Osteocyte (in vitro differentiated cells): ENCODE results near the gene SRSF4. TPM values are rescaled to one million over a fixed set of nuclear protein-coding genes. Genes with fewer than 3 reads are reported as not detected.

ENCODE experiments used
- DNase-seq: peaks from one replicate; pipeline ENCODE4 v3.0.0; 2021; ENCODE audit warnings: mixed read lengths; ENCODE audit not compliant: unreplicated experiment; ENCODE audit errors: extremely low spot score
- H3K27ac Mint-ChIP-seq: one replicate; pipeline ENCODE4 v1.8.0; 2021; ENCODE audit warnings: mild to moderate bottlenecking, mixed read lengths; ENCODE audit not compliant: unreplicated experiment
- H3K27me3 Mint-ChIP-seq: one replicate; pipeline ENCODE4 v1.8.0; 2021; ENCODE audit warnings: mixed read lengths; ENCODE audit not compliant: unreplicated experiment
- H3K36me3 Mint-ChIP-seq: one replicate; pipeline ENCODE4 v1.8.0; 2021; ENCODE audit warnings: mixed read lengths; ENCODE audit not compliant: unreplicated experiment
- H3K4me1 Mint-ChIP-seq: one replicate; pipeline ENCODE4 v1.8.0; 2021; ENCODE audit warnings: mixed read lengths; ENCODE audit not compliant: unreplicated experiment
- H3K4me3 Mint-ChIP-seq: one replicate; pipeline ENCODE4 v1.8.0; 2021; ENCODE audit warnings: mild to moderate bottlenecking, moderate library complexity, mixed read lengths; ENCODE audit not compliant: unreplicated experiment
- H3K9me3 Mint-ChIP-seq: one replicate; pipeline ENCODE4 v1.8.0; 2021; ENCODE audit warnings: mixed read lengths; ENCODE audit not compliant: unreplicated experiment
- CTCF ChIP-seq: fragments of 200-600 bp; sonication (generic); IDR thresholded peaks from 2 replicates; pipeline ENCODE4 v1.5.0; 2021; ENCODE audit warnings: antibody characterized with exemption, mild to moderate bottlenecking, moderate library complexity
- long read RNA-seq: library from polyadenylated mRNA; unstranded; transcript quantifications from one replicate; pipeline ENCODE4 v2.0.0, GENCODE V29; 2021
- total RNA-seq: library from RNA; stranded (reverse); gene quantifications from 2 replicates; pipeline ENCODE4 v1.2.1, GENCODE V29; 2021

SRSF4 gene
- total RNA-seq, result 70.5 and 74.6 TPM in 2 replicates
- long read RNA-seq, transcript SRSF4-201 (6 exons, 2,387 nt), result major isoform, 133 of 155 reads
- long read RNA-seq, partial matches to known transcripts, result 7 of 155 reads
- long read RNA-seq, other reads (novel, unspliced or antisense), result 11 of 155 reads

- no peaks in the 10 kb centered on the region for H3K27me3 Mint-ChIP-seq
- DNase-seq, result peak; percentile 100
- H3K4me3 Mint-ChIP-seq, result peak within 1 kb of the TSS; percentile 93
- H3K4me1 Mint-ChIP-seq, result peaks cover 45% of the 10 kb centered on the region
- H3K9me3 Mint-ChIP-seq, result no peaks in the 10 kb centered on the region
- H3K36me3 Mint-ChIP-seq, result peaks cover 11% of the 10 kb centered on the region
- H3K27ac Mint-ChIP-seq, result peak within 1 kb of the TSS; percentile 96
- peak; percentile 73 for TF ChIP-seq CTCF
These were observed at the start of gene SRSF4 for GRCh38 chr1:29181413-29182225. Gene SRSF4, minus strand, starts transcription at chr1:29181900. Its CDS starts 148 bp downstream, at chr1:29181752.

GRCh38 chr1:29230553-29231378, 49.1 kb upstream of the SRSF4 start, which contains the start of gene MECR:
Gene MECR, minus strand, starts transcription at chr1:29230934. Its CDS starts 28 bp downstream, at chr1:29230906.
- Mint-ChIP-seq H3K4me3 (peak within 1 kb of the TSS; percentile 97), H3K27me3 (peaks cover 14% of the 10 kb centered on the region), H3K27ac (peak within 1 kb of the TSS; percentile 93), H3K36me3 (no peaks in the 10 kb centered on the region), H3K4me1 (peaks cover 19% of the 10 kb centered on the region), H3K9me3 (no peaks in the 10 kb centered on the region)
- TF ChIP-seq CTCF, result peak; percentile 32
- peak; percentile 97 for DNase-seq

GRCh38 chr1:29230204-29230552, 48.5 kb upstream of the SRSF4 start:
- H3K36me3 Mint-ChIP-seq, result no peaks in the 10 kb centered on the region
- no peaks in the 10 kb centered on the region for H3K9me3 Mint-ChIP-seq
- peak overlapping the region; percentile 93 for H3K27ac Mint-ChIP-seq
- no peak for TF ChIP-seq CTCF
- DNase-seq, result no peak
- H3K4me1 Mint-ChIP-seq, result peaks cover 19% of the 10 kb centered on the region
- H3K27me3 Mint-ChIP-seq, result peaks cover 14% of the 10 kb centered on the region
- H3K4me3 Mint-ChIP-seq, result peak overlapping the region; percentile 97

- no peak for TF ChIP-seq CTCF
- H3K27me3 Mint-ChIP-seq, result no peaks in the 10 kb centered on the region
- H3K27ac Mint-ChIP-seq, result no peak overlapping the region
- no peaks in the 10 kb centered on the region for H3K36me3 Mint-ChIP-seq
- DNase-seq, result no peak
- H3K9me3 Mint-ChIP-seq, result no peaks in the 10 kb centered on the region
- H3K4me1 Mint-ChIP-seq, result peaks cover 19% of the 10 kb centered on the region
- no peak overlapping the region for H3K4me3 Mint-ChIP-seq
These were observed 45.8 kb upstream of the SRSF4 start for GRCh38 chr1:29227511-29227910.

- peaks cover 13% of the 10 kb centered on the region for H3K4me1 Mint-ChIP-seq
- TF ChIP-seq CTCF, result no peak
- no peak overlapping the region for H3K27ac Mint-ChIP-seq
- no peak for DNase-seq
- no peaks in the 10 kb centered on the region for H3K27me3 Mint-ChIP-seq
- H3K4me3 Mint-ChIP-seq, result no peak overlapping the region
- H3K9me3 Mint-ChIP-seq, result no peaks in the 10 kb centered on the region
- H3K36me3 Mint-ChIP-seq, result peaks cover 7% of the 10 kb centered on the region
These were observed 43.7 kb upstream of the SRSF4 start for GRCh38 chr1:29225361-29225760.
